ENCODE measurements around the gene VCAN. TPM values are rescaled to one million over a fixed set of nuclear protein-coding genes. Genes with fewer than 3 reads are reported as not detected.

VCAN gene
- total RNA-seq (0.41 TPM in 1 of 2 replicates, not detected in the other), polyA plus RNA-seq (2.0 TPM in 2 replicates), polyA minus RNA-seq (6.0 and 8.9 TPM in 2 replicates)
- 19.2 TPM for total RNA-seq (2013)

DNA sequence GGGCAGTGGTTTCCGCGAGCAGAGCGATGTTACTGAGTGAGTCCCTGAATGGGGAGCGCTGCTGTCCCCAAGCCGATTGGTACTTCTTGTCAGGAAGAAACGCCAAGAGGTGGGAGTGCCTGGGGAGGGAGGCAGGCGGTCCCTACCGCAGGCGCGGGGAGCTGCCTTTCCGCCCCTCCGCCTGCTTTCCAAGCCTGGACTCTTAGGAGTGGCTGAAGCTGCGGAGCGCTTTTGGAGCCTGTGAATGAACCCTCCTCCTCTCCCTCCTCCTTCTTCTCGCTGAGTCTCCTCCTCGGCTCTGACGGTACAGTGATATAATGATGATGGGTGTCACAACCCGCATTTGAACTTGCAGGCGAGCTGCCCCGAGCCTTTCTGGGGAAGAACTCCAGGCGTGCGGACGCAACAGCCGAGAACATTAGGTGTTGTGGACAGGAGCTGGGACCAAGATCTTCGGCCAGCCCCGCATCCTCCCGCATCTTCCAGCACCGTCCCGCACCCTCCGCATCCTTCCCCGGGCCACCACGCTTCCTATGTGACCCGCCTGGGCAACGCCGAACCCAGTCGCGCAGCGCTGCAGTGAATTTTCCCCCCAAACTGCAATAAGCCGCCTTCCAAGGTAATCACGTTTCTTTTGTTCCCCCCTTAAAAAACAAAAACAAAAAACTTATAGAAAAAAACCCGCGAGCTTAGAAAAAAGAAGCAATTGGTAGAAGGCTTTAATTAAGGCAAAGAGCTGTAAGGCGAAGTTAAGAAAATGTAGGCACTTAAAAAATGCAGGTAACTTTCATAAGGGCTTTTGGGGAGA lies at the start of gene VCAN:
VCAN (plus strand) TSS at position 340 of the 808 bp plus-strand sequence. CDS start 11,775 bp downstream, outside the sequence.
- DNase-seq = peak; percentile 2
- no peak within 1 kb of the TSS for H2AFZ ChIP-seq (ENCODE audit: insufficient read depth, low read depth, low read length, poor library complexity, severe bottlenecking)
- TF ChIP-seq, protein P1, sequence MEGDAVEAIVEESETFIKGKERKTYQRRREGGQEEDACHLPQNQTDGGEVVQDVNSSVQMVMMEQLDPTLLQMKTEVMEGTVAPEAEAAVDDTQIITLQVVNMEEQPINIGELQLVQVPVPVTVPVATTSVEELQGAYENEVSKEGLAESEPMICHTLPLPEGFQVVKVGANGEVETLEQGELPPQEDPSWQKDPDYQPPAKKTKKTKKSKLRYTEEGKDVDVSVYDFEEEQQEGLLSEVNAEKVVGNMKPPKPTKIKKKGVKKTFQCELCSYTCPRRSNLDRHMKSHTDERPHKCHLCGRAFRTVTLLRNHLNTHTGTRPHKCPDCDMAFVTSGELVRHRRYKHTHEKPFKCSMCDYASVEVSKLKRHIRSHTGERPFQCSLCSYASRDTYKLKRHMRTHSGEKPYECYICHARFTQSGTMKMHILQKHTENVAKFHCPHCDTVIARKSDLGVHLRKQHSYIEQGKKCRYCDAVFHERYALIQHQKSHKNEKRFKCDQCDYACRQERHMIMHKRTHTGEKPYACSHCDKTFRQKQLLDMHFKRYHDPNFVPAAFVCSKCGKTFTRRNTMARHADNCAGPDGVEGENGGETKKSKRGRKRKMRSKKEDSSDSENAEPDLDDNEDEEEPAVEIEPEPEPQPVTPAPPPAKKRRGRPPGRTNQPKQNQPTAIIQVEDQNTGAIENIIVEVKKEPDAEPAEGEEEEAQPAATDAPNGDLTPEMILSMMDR (IDR thresholded peaks at IDR 0.05) = no peak
- TF ChIP-seq EZH2 (IDR thresholded peaks at IDR 0.05; ENCODE audit: borderline replicate concordance, insufficient read depth, low read depth, low read length, poor library complexity, severe bottlenecking) = no peak
- H3K9ac ChIP-seq (ENCODE audit: low read length) = no peak within 1 kb of the TSS
- Mint-ChIP-seq H3K4me3 (peak within 1 kb of the TSS; percentile 79), H3K27me3 (peaks cover 80% of the 10 kb centered on the region), H3K27ac (no peak within 1 kb of the TSS), H3K9me3 (ENCODE audit: insufficient read depth) (no peaks in the 10 kb centered on the region), H3K4me1 (peaks cover 38% of the 10 kb centered on the region)
- intact Hi-C loops (cut with micrococcal nuclease) = loop anchor here (5.0 kb wide), 1 partner anchor 829 kb away; no protein-coding TSS in a partner anchor
- peaks cover 0 to 46% (median 38%) of the 10 kb centered on the region in 4 experiments for H3K27me3 ChIP-seq (replicated peaks in 1 of 4; ENCODE audit: control extremely low read depth in 1 of 4, control insufficient read depth in 3 of 4, insufficient read depth in 4 of 4, low read length in 3 of 4)
- no peak for ATAC-seq (ENCODE audit: low read depth)
- no peaks in the 10 kb centered on the region for H3K36me3 ChIP-seq (replicated peaks in 1 of 2; ENCODE audit: control extremely low read depth in 1 of 2, control insufficient read depth in 1 of 2, extremely low read depth in 1 of 2, insufficient read depth in 2 of 2, low read length in 1 of 2)
- 4% methylated on average over 31 of the region's 43 CpGs for WGBS (ENCODE audit: insufficient coverage)
- peaks cover 0 to 21% (median 0%) of the 10 kb centered on the region in 3 donors for H3K9me3 ChIP-seq (ENCODE audit: control extremely low read depth in 1 of 3, control insufficient read depth in 2 of 3, insufficient read depth in 1 of 3, low read length in 2 of 3)
- H4K20me1 ChIP-seq (ENCODE audit: control insufficient read depth, insufficient read depth, low read length, poor library complexity, severe bottlenecking) = no peaks in the 10 kb centered on the region
- POLR2A ChIA-PET = no interaction called here
- peak within 1 kb of the TSS; percentile 75 for H3K4me2 ChIP-seq (replicated peaks; ENCODE audit: low read depth, low read length, poor library complexity, severe bottlenecking)
- no peak within 1 kb of the TSS for H3K4me3 ChIP-seq (ENCODE audit: control extremely low read depth in 1 of 5, extremely low read depth in 1 of 5, insufficient read depth in 1 of 5, low read depth in 2 of 5, low read length in 4 of 5)
- H3K79me2 ChIP-seq (ENCODE audit: control insufficient read depth, insufficient read depth, low read length) = no peaks in the 10 kb centered on the region
- peaks cover 33 to 39% of the 10 kb centered on the region in 2 donors for H3K4me1 ChIP-seq (ENCODE audit: control insufficient read depth in 2 of 2, insufficient read depth in 2 of 2, low read length in 2 of 2)
- H3K27ac ChIP-seq (ENCODE audit: low read length in 2 of 2) = no peak within 1 kb of the TSS
- CTCF ChIA-PET = no interaction called here

DNA sequence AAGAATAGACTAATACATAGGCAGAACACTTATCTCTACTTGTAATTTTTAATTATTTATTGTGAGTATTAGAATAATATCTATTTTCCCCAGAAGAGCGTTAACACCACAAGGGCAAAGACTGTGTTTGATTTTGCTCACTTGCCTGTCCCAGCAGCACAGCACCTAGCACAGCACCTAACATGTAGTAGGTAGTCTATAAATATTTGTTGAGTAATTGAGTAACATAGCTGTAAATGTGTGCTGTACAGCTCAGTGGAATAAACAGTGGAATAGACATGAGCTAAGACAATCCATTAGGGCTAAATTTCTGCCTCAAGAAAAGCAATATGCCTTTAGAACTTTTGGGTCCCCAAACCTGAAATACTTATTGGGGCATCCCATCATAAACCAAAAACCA lies 49.3 kb upstream of the VCAN start:
- no peak overlapping the region for H3K4me3 ChIP-seq (ENCODE audit: control extremely low read depth in 1 of 5, extremely low read depth in 1 of 5, insufficient read depth in 1 of 5, low read depth in 2 of 5, low read length in 4 of 5)
- no peak for TF ChIP-seq EZH2 (IDR thresholded peaks at IDR 0.05; ENCODE audit: borderline replicate concordance, insufficient read depth, low read depth, low read length, poor library complexity, severe bottlenecking)
- TF ChIP-seq, protein P1 (IDR thresholded peaks at IDR 0.05) = no peak
- H3K27ac Mint-ChIP-seq = no peak overlapping the region
- POLR2A ChIA-PET = no interaction called here
- H3K4me1 ChIP-seq (ENCODE audit: control insufficient read depth in 2 of 2, insufficient read depth in 2 of 2, low read length in 2 of 2) = no peaks in the 10 kb centered on the region
- ATAC-seq (ENCODE audit: low read depth) = no peak
- no peaks in the 10 kb centered on the region for H3K27me3 Mint-ChIP-seq
- CTCF ChIA-PET = interaction anchor here (1.6 kb wide), 1 partner anchor 9 kb away, joined by 4 read pairs; no protein-coding TSS in a partner anchor
- WGBS (ENCODE audit: insufficient coverage) = no CpG with 5 or more reads among the region's 1 CpG
- intact Hi-C loops (cut with micrococcal nuclease) = no loop called here
- H4K20me1 ChIP-seq (ENCODE audit: control insufficient read depth, insufficient read depth, low read length, poor library complexity, severe bottlenecking) = no peaks in the 10 kb centered on the region
- H3K9me3 Mint-ChIP-seq (ENCODE audit: insufficient read depth) = peaks cover 6% of the 10 kb centered on the region
- no peaks in the 10 kb centered on the region for H3K36me3 ChIP-seq (replicated peaks in 1 of 2; ENCODE audit: control extremely low read depth in 1 of 2, control insufficient read depth in 1 of 2, extremely low read depth in 1 of 2, insufficient read depth in 2 of 2, low read length in 1 of 2)
- no peaks in the 10 kb centered on the region for H3K79me2 ChIP-seq (ENCODE audit: control insufficient read depth, insufficient read depth, low read length)
- no peaks in the 10 kb centered on the region for H3K9me3 ChIP-seq (ENCODE audit: control extremely low read depth in 1 of 3, control insufficient read depth in 2 of 3, insufficient read depth in 1 of 3, low read length in 2 of 3)
- no peaks in the 10 kb centered on the region for H3K4me1 Mint-ChIP-seq
- no peaks in the 10 kb centered on the region for H3K27me3 ChIP-seq (replicated peaks in 1 of 4; ENCODE audit: control extremely low read depth in 1 of 4, control insufficient read depth in 3 of 4, insufficient read depth in 4 of 4, low read length in 3 of 4)
- no peak overlapping the region for H2AFZ ChIP-seq (ENCODE audit: insufficient read depth, low read depth, low read length, poor library complexity, severe bottlenecking)
- H3K4me3 Mint-ChIP-seq = no peak overlapping the region
- H3K27ac ChIP-seq (ENCODE audit: low read length in 2 of 2) = no peak overlapping the region
- H3K4me2 ChIP-seq (replicated peaks; ENCODE audit: low read depth, low read length, poor library complexity, severe bottlenecking) = no peak overlapping the region
- DNase-seq = no peak
- H3K9ac ChIP-seq (ENCODE audit: low read length) = no peak overlapping the region

Measured in B cell (primary cell).